ENCODE measurements around the gene NTM. TPM values are rescaled to one million over a fixed set of nuclear protein-coding genes. Genes with fewer than 3 reads are reported as not detected.

Gene NTM
- total and polyA plus RNA-seq, 2 of the 8 experiments (the other 6 are each of a cell fraction or from before 2014, with no cell fraction given) = 13.4 to 20.0 TPM

GRCh38 chr11:131691181-131692041 is 321.0 kb downstream of the NTM start:
- H2BK5ac ChIP-seq (ENCODE audit: low read depth, low read length) = no peak overlapping the region
- no peak overlapping the region for H4K5ac ChIP-seq (ENCODE audit: insufficient read length, low read depth, low read length)
- DNase-seq (ENCODE audit: low read depth in 1 of 2, low spot score in 2 of 2) (peak in 1 of 2 experiments; percentile 94), FAIRE-seq (no peak)
- no peak overlapping the region for H3K4ac ChIP-seq (replicated peaks; ENCODE audit: insufficient read length, low read depth, low read length)
- ChIA-PET POLR2A (ENCODE audit: partially characterized antibody) (no interaction called here), CTCF (ENCODE audit: partially characterized antibody) (interaction anchor here (0.8 to 11.9 kb wide), 24 partner anchors 9 to 775 kb away, joined by 3 to 115 read pairs (median 4); no protein-coding TSS in a partner anchor)
- no peak overlapping the region for H2BK120ac ChIP-seq (replicated peaks; ENCODE audit: low read depth, low read length)
- no peak overlapping the region for H3K9ac ChIP-seq (replicated peaks in 1 of 4; ENCODE audit: extremely low read depth in 1 of 4, low read depth in 3 of 4, low read length in 3 of 4)
- no peak overlapping the region for H3K27ac ChIP-seq (ENCODE audit: low read depth, low read length)
- no peaks in the 10 kb centered on the region for H3K79me2 ChIP-seq (ENCODE audit: control insufficient read depth in 1 of 2, insufficient read depth in 2 of 2, low read length in 2 of 2)
- no peak overlapping the region for H2AFZ ChIP-seq (ENCODE audit: low read length)
- no peak overlapping the region for H2BK15ac ChIP-seq (ENCODE audit: low read length)
- no peaks in the 10 kb centered on the region for H3K79me1 ChIP-seq (ENCODE audit: low read depth, low read length)
- no peak overlapping the region for H2BK12ac ChIP-seq (ENCODE audit: low read depth, low read length)
- H3K9me3 ChIP-seq (ENCODE audit: insufficient read depth in 2 of 2, low read depth in 1 of 2, low read length in 1 of 2) = no peaks in the 10 kb centered on the region
- peaks cover 0 to 11% (median 4%) of the 10 kb centered on the region in 4 experiments; a peak in 5 of 7 replicates for H3K4me1 ChIP-seq (replicated peaks in 1 of 4; ENCODE audit: control insufficient read depth in 3 of 4, insufficient read depth in 4 of 4, low read length in 3 of 4)
- H3K23ac ChIP-seq (ENCODE audit: insufficient read length) = no peak overlapping the region
- peaks cover 0 to 38% (median 23%) of the 10 kb centered on the region in 4 experiments; a peak in 6 of 7 replicates for H3K27me3 ChIP-seq (replicated peaks in 1 of 4; ENCODE audit: control insufficient read depth in 3 of 4, extremely low read depth in 1 of 4, insufficient read depth in 3 of 4, low read length in 3 of 4)
- H2AK5ac ChIP-seq (ENCODE audit: low read depth, low read length) = no peak overlapping the region
- H2BK20ac ChIP-seq (ENCODE audit: low read length) = no peak overlapping the region
- peaks cover 2% of the 10 kb centered on the region; the same call in 1 of the 2 replicates for H3K23me2 ChIP-seq (ENCODE audit: low read depth, low read length)
- H3K56ac ChIP-seq (replicated peaks; ENCODE audit: insufficient read length, low read depth, low read length) = no peak overlapping the region
- H3K4me2 ChIP-seq (ENCODE audit: insufficient read depth in 1 of 2, low read depth in 2 of 2, low read length in 2 of 2) = peak overlapping the region in 1 of 2 experiments; percentile 54; a peak in 2 of 4 replicates
- no peak overlapping the region for H4K91ac ChIP-seq (replicated peaks; ENCODE audit: insufficient read length, low read length)
- H4K8ac ChIP-seq (ENCODE audit: extremely low read depth, insufficient read depth, low read length) = 0 out of 2 replicates have a peak overlapping the region, but pooled peaks have one; percentile 37
- WGBS, 2 experiments (ENCODE audit: extremely low coverage in 1 of 2, insufficient coverage in 1 of 2, insufficient read length in 1 of 2, insufficient replicate concordance in 2 of 2, low coverage in 1 of 2, low lambda C conversion rate in 2 of 2, missing lambda C conversion rate in 1 of 2) = 60% methylated on average over 37 of the region's 65 CpGs; no CpG with 5 or more reads in 1 of the 2 experiments
- H3K4me3 ChIP-seq (ENCODE audit: extremely low read depth in 1 of 4, insufficient read depth in 2 of 4, low read depth in 3 of 4, low read length in 4 of 4) = no peak overlapping the region
- H3K18ac ChIP-seq (ENCODE audit: extremely low read depth, low read length) = no peak overlapping the region
- peaks cover 0 to 4% of the 10 kb centered on the region in 2 experiments for H4K20me1 ChIP-seq (replicated peaks in 1 of 2; ENCODE audit: control insufficient read depth in 1 of 2, insufficient read depth in 2 of 2, low read length in 2 of 2)
- H3K36me3 ChIP-seq (ENCODE audit: control insufficient read depth in 2 of 4, insufficient read depth in 4 of 4, low read length in 3 of 4) = no peaks in the 10 kb centered on the region
- H3K14ac ChIP-seq (ENCODE audit: insufficient read length) = no peak overlapping the region
- TF ChIP-seq RFX5 (IDR thresholded peaks at IDR 0.05; ENCODE audit: borderline replicate concordance, low read depth, low read length) = no peak
- TF ChIP-seq TEAD4 (IDR thresholded peaks at IDR 0.05; ENCODE audit: low read depth, low read length) = no peak
- no peak for TF ChIP-seq BRCA1 (IDR thresholded peaks at IDR 0.05; ENCODE audit: low read depth, low read length)
- no peak for TF ChIP-seq EZH2 (IDR thresholded peaks at IDR 0.05; ENCODE audit: low read depth, low read length, severe bottlenecking)
- TF ChIP-seq RAD21 (IDR thresholded peaks at IDR 0.05 in 1 of 2, conservative IDR thresholded peaks at IDR 0.05 in 1 of 2; ENCODE audit: low read depth in 2 of 2, low read length in 2 of 2) = peak; percentile 48 to 69
- no peak for TF ChIP-seq CHD1 (IDR thresholded peaks at IDR 0.05; ENCODE audit: low read depth, low read length)
- TF ChIP-seq, protein P1, sequence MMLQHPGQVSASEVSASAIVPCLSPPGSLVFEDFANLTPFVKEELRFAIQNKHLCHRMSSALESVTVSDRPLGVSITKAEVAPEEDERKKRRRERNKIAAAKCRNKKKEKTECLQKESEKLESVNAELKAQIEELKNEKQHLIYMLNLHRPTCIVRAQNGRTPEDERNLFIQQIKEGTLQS (IDR thresholded peaks at IDR 0.05; ENCODE audit: insufficient read depth, low read depth, low read length) = no peak
- TF ChIP-seq JUND (IDR thresholded peaks at IDR 0.05; ENCODE audit: low read length) = no peak
- no peak for TF ChIP-seq RXRA (IDR thresholded peaks at IDR 0.05; ENCODE audit: insufficient read depth, low read depth, low read length)
- TF ChIP-seq HDAC2 (IDR thresholded peaks at IDR 0.05; ENCODE audit: borderline replicate concordance in 1 of 2, low read depth in 2 of 2, low read length in 2 of 2) = no peak
